ENCODE results near the gene ZC3H11A. TPM values are rescaled to one million over a fixed set of nuclear protein-coding genes. Genes with fewer than 3 reads are reported as not detected.
"Not testable (repeated sequence)": the region's sequence is repeated elsewhere in the genome, so short reads cannot be mapped to it uniquely, and the experiment has no call there.

Gene ZC3H11A
- total RNA-seq, 1 experiment from 2014 or later, result 75.2 TPM

GRCh38 chr1:203751051-203751450 is 44.4 kb upstream of the ZC3H11A start:
- H3K36me3 Mint-ChIP-seq, result no peaks in the 10 kb centered on the region
- no peaks in the 10 kb centered on the region for H3K27me3 Mint-ChIP-seq (ENCODE audit: low read depth)
- H3K27ac Mint-ChIP-seq, result no peak overlapping the region
- no peaks in the 10 kb centered on the region for H3K9me3 Mint-ChIP-seq
- ChIA-PET POLR2A (interaction anchor here (0.7 kb wide), 1 partner anchor 517 kb away, joined by 3 read pairs; no protein-coding TSS in a partner anchor), CTCF (interaction anchor here (0.8 kb wide), 1 partner anchor 378 kb away, joined by 3 read pairs; no protein-coding TSS in a partner anchor)
- peaks cover 11% of the 10 kb centered on the region for H3K4me1 Mint-ChIP-seq
- no peak for TF ChIP-seq ATF1 (CRISPR knock-in tag; IDR thresholded peaks at IDR 0.05)
- no peak for TF ChIP-seq E2F4 (CRISPR knock-in tag; IDR thresholded peaks at IDR 0.05; ENCODE audit: borderline replicate concordance, low read depth)
- TF ChIP-seq NFATC4 (CRISPR knock-in tag; IDR thresholded peaks at IDR 0.05), result no peak
- TF ChIP-seq ZNF423 (CRISPR knock-in tag; IDR thresholded peaks at IDR 0.05), result no peak
- TF ChIP-seq ZSCAN18 (CRISPR knock-in tag; IDR thresholded peaks at IDR 0.05), result no peak
- no peak for TF ChIP-seq PREB (CRISPR knock-in tag; IDR thresholded peaks at IDR 0.05; ENCODE audit: borderline replicate concordance)
- no peak for DNase-seq (ENCODE audit: low spot score)
- no peak overlapping the region for H3K4me3 Mint-ChIP-seq
- no peak for ATAC-seq

- H3K9me3 Mint-ChIP-seq; H3K4me3 Mint-ChIP-seq; DNase-seq (ENCODE audit: low spot score); H3K27ac Mint-ChIP-seq; ATAC-seq; H3K27me3 Mint-ChIP-seq (ENCODE audit: low read depth); H3K36me3 Mint-ChIP-seq: not testable (repeated sequence)
- POLR2A ChIA-PET, result interaction anchor here (0.6 to 0.7 kb wide), 2 partner anchors 517 to 903 kb away, joined by 3 read pairs; no protein-coding TSS in a partner anchor
- H3K4me1 Mint-ChIP-seq, result peaks cover 11% of the 10 kb centered on the region
- CTCF ChIA-PET, result interaction anchor here (0.7 kb wide), 1 partner anchor 304 kb away, joined by 3 read pairs; no protein-coding TSS in a partner anchor
Measured at GRCh38 chr1:203751618-203752361, 43.6 kb upstream of the ZC3H11A start.

GRCh38 chr1:203754455-203754864 is 41.0 kb upstream of the ZC3H11A start:
- ChIA-PET CTCF (no interaction called here), POLR2A (no interaction called here)
- Mint-ChIP-seq H3K27me3 (ENCODE audit: low read depth) (no peaks in the 10 kb centered on the region), H3K4me1 (peaks cover 11% of the 10 kb centered on the region), H3K4me3 (no peak overlapping the region), H3K9me3 (no peaks in the 10 kb centered on the region), H3K27ac (peak overlapping the region; percentile 38; the same call in 1 of the 2 replicates), H3K36me3 (no peaks in the 10 kb centered on the region)
- no peak; the same call in 1 of the 2 replicates for ATAC-seq
- DNase-seq (ENCODE audit: low spot score), result no peak
- TF ChIP-seq TEAD1 (CRISPR knock-in tag; IDR thresholded peaks at IDR 0.05), result no peak
- TF ChIP-seq OVOL2 (CRISPR knock-in tag; IDR thresholded peaks at IDR 0.05; ENCODE audit: borderline replicate concordance), result no peak
- TF ChIP-seq FOXP1 (CRISPR knock-in tag; IDR thresholded peaks at IDR 0.05; ENCODE audit: borderline replicate concordance), result no peak
- TF ChIP-seq USF1 (CRISPR knock-in tag; IDR thresholded peaks at IDR 0.05), result no peak
- TF ChIP-seq CREM (CRISPR knock-in tag; IDR thresholded peaks at IDR 0.05), result no peak
- no peak for TF ChIP-seq ZBTB43 (CRISPR knock-in tag; IDR thresholded peaks at IDR 0.05)

All from WTC11 (cell line).